ENCODE measurements around the gene ADK. TPM values are rescaled to one million over a fixed set of nuclear protein-coding genes. Genes with fewer than 3 reads are reported as not detected.

ADK gene
- total RNA-seq, 1 experiment from 2014 or later = 26.8 TPM

GRCh38 chr10:74752371-74753040 is 601.5 kb downstream of the ADK start:
- H3K9me3 ChIP-seq (ENCODE audit: control insufficient read depth, low read depth, low read length) = no peaks in the 10 kb centered on the region
- H2BK20ac ChIP-seq (ENCODE audit: low read depth, low read length, poor library complexity, severe bottlenecking) = no peak overlapping the region
- H4K5ac ChIP-seq (ENCODE audit: insufficient read length, low read depth, low read length) = no peak overlapping the region
- H2AFZ ChIP-seq (ENCODE audit: low read length) = no peak overlapping the region
- no peaks in the 10 kb centered on the region for H3K36me3 Mint-ChIP-seq (ENCODE audit: insufficient read depth in 1 of 3, low read depth in 3 of 3)
- H2BK120ac ChIP-seq (ENCODE audit: low read depth, low read length, poor library complexity, severe bottlenecking) = no peak overlapping the region
- H3K27ac Mint-ChIP-seq = no peak overlapping the region
- H3K4me3 Mint-ChIP-seq = no peak overlapping the region
- no peaks in the 10 kb centered on the region for H3K27me3 ChIP-seq (ENCODE audit: insufficient read depth, low read length)
- no peaks in the 10 kb centered on the region for H3K9me3 Mint-ChIP-seq
- H2AK5ac ChIP-seq (ENCODE audit: insufficient read length, low read length) = no peak overlapping the region
- no peak overlapping the region for H2BK12ac ChIP-seq (ENCODE audit: insufficient read length, low read depth, low read length)
- H3K27me3 Mint-ChIP-seq (ENCODE audit: low read depth) = peaks cover 3% of the 10 kb centered on the region; the same call in 1 of the 2 replicates
- no peaks in the 10 kb centered on the region for H4K20me1 ChIP-seq (ENCODE audit: control insufficient read depth, insufficient read depth, insufficient read length)
- H3K27ac ChIP-seq (ENCODE audit: insufficient read length, low read depth, low read length) = no peak overlapping the region
- no peak for TF ChIP-seq CTCF (conservative IDR thresholded peaks at IDR 0.05)
- H3K14ac ChIP-seq (ENCODE audit: insufficient read depth, low read length) = no peak overlapping the region
- no peak overlapping the region for H3K4ac ChIP-seq (ENCODE audit: low read depth, low read length)
- no CpG with 5 or more reads among the region's 6 CpGs for WGBS (ENCODE audit: extremely low coverage, insufficient read length, low lambda C conversion rate)
- no peak overlapping the region for H2BK5ac ChIP-seq (ENCODE audit: insufficient read length, low read length)
- H3K4me1 ChIP-seq (ENCODE audit: insufficient read depth, low read length) = no peaks in the 10 kb centered on the region
- no peak overlapping the region for H3T11ph ChIP-seq (ENCODE audit: low read length)
- H3K23me2 ChIP-seq (ENCODE audit: insufficient read length, low read depth, low read length, poor library complexity, severe bottlenecking) = no peaks in the 10 kb centered on the region
- H3K56ac ChIP-seq (ENCODE audit: insufficient read length, low read depth, low read length) = no peak overlapping the region
- H4K8ac ChIP-seq (replicated peaks; ENCODE audit: insufficient read length, low read depth, low read length) = no peak overlapping the region
- H3K9ac ChIP-seq (ENCODE audit: extremely low read depth, insufficient read length, low read length) = no peak overlapping the region
- H3K79me1 ChIP-seq (ENCODE audit: insufficient read depth, low read depth, low read length, poor library complexity, severe bottlenecking) = no peaks in the 10 kb centered on the region
- no peak overlapping the region for H3K18ac ChIP-seq (ENCODE audit: insufficient read length, low read depth, low read length)
- peaks cover 16 to 18% of the 10 kb centered on the region in 2 experiments for H3K4me1 Mint-ChIP-seq
- peak; percentile 11 for DNase-seq
- no peaks in the 10 kb centered on the region for H3K79me2 ChIP-seq (ENCODE audit: insufficient read depth, low read length)
- no peak overlapping the region for H4K91ac ChIP-seq (ENCODE audit: insufficient read length, low read depth, low read length)
- H3K23ac ChIP-seq (ENCODE audit: insufficient read length, low read depth, low read length) = no peak overlapping the region
- H2BK15ac ChIP-seq (ENCODE audit: low read depth, low read length) = no peak overlapping the region
- no peak overlapping the region for H3K4me2 ChIP-seq (ENCODE audit: insufficient read depth, insufficient read length, low read length)
